Thoracic aorta (tissue), 2 donors: ENCODE data around the gene TCP1. TPM values are rescaled to one million over a fixed set of nuclear protein-coding genes. Genes with fewer than 3 reads are reported as not detected.
A peak's percentile ranks its signal among the peaks of the same experiment; 100 is the strongest.

Experiments
- ATAC-seq: fragments of 150-250 bp; one replicate; pipeline ENCODE4 v1.8.0; 2017; ENCODE audit warnings: low read depth; ENCODE audit not compliant: insufficient number of reproducible peaks, low FRiP score
- DNase-seq: peaks from one replicate; pipeline ENCODE4 v3.0.0-alpha.2; 2020; ENCODE audit warnings: low spot score
- H3K27ac ChIP-seq, 2 donors: fragments of 200-600 bp; sonication (generic); 1 replicate in 1 of 2; 2 replicates in 1 of 2; pipeline ENCODE4 v1.5.1; 2016; ENCODE audit warnings: mild to moderate bottlenecking in 2 of 2, moderate library complexity in 2 of 2
- H3K27me3 ChIP-seq: fragments of 200-600 bp; sonication (generic); replicated peaks from 2 replicates; pipeline ENCODE4 v1.6.0; 2016; ENCODE audit warnings: mild to moderate bottlenecking; ENCODE audit not compliant: insufficient read depth
- H3K36me3 ChIP-seq: fragments of 200-600 bp; sonication (generic); one replicate; pipeline ENCODE4 v1.5.1; 2016
- H3K4me1 ChIP-seq, 2 donors: fragments of 200-600 bp; sonication (generic); 1 replicate in 1 of 2; 2 replicates in 1 of 2; pipeline versions ENCODE4 v1.5.1 to v1.6.0; 2016; ENCODE audit warnings: low read depth in 2 of 2, mild to moderate bottlenecking in 1 of 2; ENCODE audit not compliant: control insufficient read depth in 1 of 2
- H3K4me3 ChIP-seq: fragments of 200-600 bp; sonication (generic); 2 replicates; pipeline ENCODE4 v1.5.1; 2016; ENCODE audit warnings: mild to moderate bottlenecking
- H3K9me3 ChIP-seq: fragments of 200-600 bp; sonication (generic); 2 replicates; pipeline ENCODE4 v1.5.1; 2016
- CTCF ChIP-seq: fragments of 200-600 bp; sonication (generic); IDR thresholded peaks from one replicate; pipeline ENCODE4 v1.5.1; 2019; ENCODE audit warnings: antibody characterized with exemption
- total RNA-seq, 2 donors: library from RNA; depleted of rRNA; stranded (reverse); fragments of >200 nt; gene quantifications; one replicate each; pipeline versions ENCODE4 v1.1.0 to v1.2.3, GENCODE V29; 2016

TCP1 gene
- total RNA-seq, 2 donors from 2014 or later = 112 to 138 TPM

- H3K4me1 ChIP-seq = peaks cover 7 to 17% of the 10 kb centered on the region in 2 donors
- H3K9me3 ChIP-seq = no peaks in the 10 kb centered on the region
- peaks cover 8% of the 10 kb centered on the region for H3K36me3 ChIP-seq
- peak overlapping the region; percentile 86 for H3K4me3 ChIP-seq
- peak overlapping the region; percentile 16 to 95 for H3K27ac ChIP-seq
- no peak for ATAC-seq
- no peaks in the 10 kb centered on the region for H3K27me3 ChIP-seq
- no peak for DNase-seq
- TF ChIP-seq CTCF = no peak
Observed at GRCh38 chr6:159760602-159761057, 28.8 kb downstream of the TCP1 start.

GRCh38 chr6:159759645-159760044 is 29.8 kb downstream of the TCP1 start:
- Histone ChIP-seq H3K27me3 (no peaks in the 10 kb centered on the region), H3K27ac (no peak overlapping the region), H3K4me3 (no peak overlapping the region), H3K4me1 (peaks cover 7 to 24% of the 10 kb centered on the region in 2 donors), H3K36me3 (peaks cover 12% of the 10 kb centered on the region), H3K9me3 (no peaks in the 10 kb centered on the region)
- ATAC-seq (no peak), DNase-seq (no peak)
- no peak for TF ChIP-seq CTCF

- H3K36me3 ChIP-seq = peaks cover 18% of the 10 kb centered on the region
- no peak overlapping the region for H3K27ac ChIP-seq
- no peak for DNase-seq
- no peaks in the 10 kb centered on the region for H3K9me3 ChIP-seq
- H3K27me3 ChIP-seq = no peaks in the 10 kb centered on the region
- H3K4me3 ChIP-seq = no peak overlapping the region
- H3K4me1 ChIP-seq = peaks cover 7 to 24% of the 10 kb centered on the region in 2 donors
- ATAC-seq = no peak
- no peak for TF ChIP-seq CTCF
Observed at GRCh38 chr6:159758031-159759001, 31.1 kb downstream of the TCP1 start.

- peaks cover 7 to 15% of the 10 kb centered on the region in 2 donors for H3K4me1 ChIP-seq
- H3K27me3 ChIP-seq = no peaks in the 10 kb centered on the region
- no peaks in the 10 kb centered on the region for H3K9me3 ChIP-seq
- no peak for DNase-seq
- no peak for ATAC-seq
- no peak overlapping the region for H3K27ac ChIP-seq
- H3K36me3 ChIP-seq = peaks cover 24% of the 10 kb centered on the region
- TF ChIP-seq CTCF = no peak
- H3K4me3 ChIP-seq = no peak overlapping the region
Observed at GRCh38 chr6:159756508-159756907, 32.9 kb downstream of the TCP1 start.
